Testis (tissue), 3 donors: ENCODE results near the gene SEMA3D. TPM values are rescaled to one million over a fixed set of nuclear protein-coding genes. Genes with fewer than 3 reads are reported as not detected.

ENCODE experiments used
- DNase-seq: peaks from one replicate; pipeline ENCODE4 v3.0.0-alpha.2; 2019
- H3K27ac ChIP-seq, 2 donors: fragments of 200-600 bp; sonication (generic); one replicate each; pipeline ENCODE4 v1.5.1; 2019
- H3K27me3 ChIP-seq: fragments of 200-600 bp; sonication (generic); one replicate; pipeline ENCODE4 v1.5.1; 2019
- H3K36me3 ChIP-seq: fragments of 200-600 bp; sonication (generic); one replicate; pipeline ENCODE4 v1.5.1; 2017; ENCODE audit warnings: low read depth; ENCODE audit errors: missing control alignments
- H3K4me1 ChIP-seq: fragments of 200-600 bp; sonication (generic); one replicate; pipeline ENCODE4 v1.5.1; 2019
- H3K4me3 ChIP-seq, 2 donors: fragments of 200-600 bp; sonication (generic); one replicate each; pipeline ENCODE4 v1.5.1; 2017 to 2019
- H3K9me3 ChIP-seq: fragments of 200-600 bp; sonication (generic); one replicate; pipeline ENCODE4 v1.5.1; 2017
- CTCF ChIP-seq, 3 experiments: fragments of 450-650 bp in 2 of 3; fragments of 200-600 bp in 1 of 3; sonication (generic) in 1 of 3; IDR thresholded peaks; one replicate each; pipeline ENCODE4 v1.5.1; 2016 to 2019; ENCODE audit warnings: antibody characterized with exemption in 3 of 3, mild to moderate bottlenecking in 2 of 3, moderate library complexity in 1 of 3
- POLR2A ChIP-seq: fragments of 450-650 bp; IDR thresholded peaks from one replicate; pipeline ENCODE4 v1.6.1; 2017; ENCODE audit warnings: antibody characterized with exemption, mild to moderate bottlenecking, moderate library complexity
- WGBS, 2 donors: methylation state at CpG; one replicate each; pipeline ENCODE4 v1.1.5; 2018; 5-methylcytosine and 5-hydroxymethylcytosine counted together
- intact Hi-C: fragments of 100-400 bp; cut with DNase I; formaldehyde crosslinking; loops from one replicate; pipeline ENCODE4 v1.15.1; 2023; ENCODE audit warnings: low total_unique reads
- polyA plus RNA-seq: library from polyadenylated mRNA; stranded (reverse); fragments of 350-450 nt; fragmentation: Illumina TruSeq; extraction: RNeasy Lipid Tissue Mini Kit (QIAGEN cat#74804); gene quantifications from one replicate; pipeline ENCODE4 v1.2.3, GENCODE V29; 2014; ENCODE audit warnings: low read depth, low replicate concordance; ENCODE audit not compliant: insufficient read depth
- total RNA-seq, 2 donors: library from RNA; depleted of rRNA; stranded (reverse); fragments of >200 nt; gene quantifications; one replicate each; pipeline ENCODE4 v1.2.3, GENCODE V29; 2016

SEMA3D gene
- total and polyA plus RNA-seq, 3 donors from 2014 or later: 7.3 to 11.5 (median 7.5) TPM

- Histone ChIP-seq H3K9me3 (no peaks in the 10 kb centered on the region), H3K4me3 (no peak overlapping the region), H3K4me1 (no peaks in the 10 kb centered on the region), H3K27me3 (no peaks in the 10 kb centered on the region), H3K27ac (no peak overlapping the region), H3K36me3 (no peaks in the 10 kb centered on the region)
- DNase-seq: no peak
- TF ChIP-seq CTCF (IDR thresholded peaks at IDR 0.05) (no peak), POLR2A (no peak)
- intact Hi-C loops: no loop called here
Observed at GRCh38 chr7:85115862-85116261, 71.0 kb downstream of the SEMA3D start.

- Histone ChIP-seq H3K27ac (no peak overlapping the region), H3K27me3 (no peaks in the 10 kb centered on the region), H3K4me1 (no peaks in the 10 kb centered on the region), H3K9me3 (no peaks in the 10 kb centered on the region), H3K4me3 (no peak overlapping the region), H3K36me3 (no peaks in the 10 kb centered on the region)
- no peak for DNase-seq
- intact Hi-C loops: no loop called here
- TF ChIP-seq POLR2A (no peak), CTCF (IDR thresholded peaks at IDR 0.05) (no peak)
- 88 to 90% methylated on average over 2 of the region's 2 CpGs for WGBS, 2 donors
Observed at GRCh38 chr7:85115006-85115405, 71.8 kb downstream of the SEMA3D start.

- intact Hi-C loops: no loop called here
- Histone ChIP-seq H3K36me3 (no peaks in the 10 kb centered on the region), H3K9me3 (no peaks in the 10 kb centered on the region), H3K27me3 (no peaks in the 10 kb centered on the region), H3K4me1 (no peaks in the 10 kb centered on the region), H3K4me3 (no peak overlapping the region), H3K27ac (no peak overlapping the region)
- TF ChIP-seq CTCF (IDR thresholded peaks at IDR 0.05) (no peak), POLR2A (no peak)
- DNase-seq: no peak
- 90 to 92% methylated on average over 4 of the region's 4 CpGs for WGBS, 2 donors
Observed at GRCh38 chr7:85114342-85114741, 72.5 kb downstream of the SEMA3D start.

- H3K27ac ChIP-seq: no peak overlapping the region
- no peaks in the 10 kb centered on the region for H3K4me1 ChIP-seq
- intact Hi-C loops: no loop called here
- no peak overlapping the region for H3K4me3 ChIP-seq
- no peak for TF ChIP-seq CTCF (IDR thresholded peaks at IDR 0.05)
- TF ChIP-seq POLR2A: no peak
- WGBS, 2 donors: 86 to 92% methylated on average over 1 of the region's 1 CpG
- no peaks in the 10 kb centered on the region for H3K9me3 ChIP-seq
- no peaks in the 10 kb centered on the region for H3K36me3 ChIP-seq
- no peak for DNase-seq
- no peaks in the 10 kb centered on the region for H3K27me3 ChIP-seq
Observed at GRCh38 chr7:85111761-85112160, 75.1 kb downstream of the SEMA3D start.

- intact Hi-C loops: no loop called here
- Histone ChIP-seq H3K9me3 (no peaks in the 10 kb centered on the region), H3K27me3 (no peaks in the 10 kb centered on the region), H3K36me3 (no peaks in the 10 kb centered on the region), H3K27ac (no peak overlapping the region), H3K4me1 (peaks cover 14% of the 10 kb centered on the region), H3K4me3 (no peak overlapping the region)
- TF ChIP-seq POLR2A (no peak), CTCF (IDR thresholded peaks at IDR 0.05) (no peak)
- WGBS, 2 donors: 86 to 93% methylated on average over 5 of the region's 5 CpGs
- no peak for DNase-seq
Observed at GRCh38 chr7:85106719-85107118, 80.1 kb downstream of the SEMA3D start.
